WTC11 (cell line): ENCODE measurements around the gene MYO1H. TPM values are rescaled to one million over a fixed set of nuclear protein-coding genes. Genes with fewer than 3 reads are reported as not detected.

Experiments
- ATAC-seq: fragments of 200-7000 bp; cut with Tn5 transposase; 2 replicates; pipeline ENCODE4 v1.10.0; 2021; ENCODE audit warnings: mild to moderate bottlenecking, moderate library complexity
- CTCF ChIA-PET: fragments of 300-600 bp; sonication (Branson Sonifier 250); formaldehyde crosslinking; loops from one replicate; lab custom pipeline; 2021; ENCODE audit warnings: antibody characterized with exemption; lab: Charles Lee
- POLR2A ChIA-PET: fragments of 350-600 bp; sonication (Branson Sonifier 250); formaldehyde crosslinking; loops from one replicate; lab custom pipeline; 2021; ENCODE audit warnings: antibody characterized with exemption; lab: Charles Lee
- DNase-seq: peaks from one replicate; pipeline ENCODE4 v3.0.0; 2021; ENCODE audit warnings: low spot score
- H3K27ac Mint-ChIP-seq: 2 replicates; pipeline ENCODE4 v1.8.0; 2021; ENCODE audit warnings: mixed read lengths
- H3K27me3 Mint-ChIP-seq: 2 replicates; pipeline ENCODE4 v1.8.0; 2021; ENCODE audit warnings: low read depth, mild to moderate bottlenecking, moderate library complexity, mixed read lengths
- H3K36me3 Mint-ChIP-seq: 2 replicates; pipeline ENCODE4 v1.8.0; 2021; ENCODE audit warnings: mixed read lengths
- H3K4me1 Mint-ChIP-seq: 2 replicates; pipeline ENCODE4 v1.8.0; 2022; ENCODE audit warnings: mixed read lengths
- H3K4me3 Mint-ChIP-seq: 2 replicates; pipeline ENCODE4 v1.8.0; 2021; ENCODE audit warnings: mild to moderate bottlenecking, moderate library complexity, mixed read lengths
- H3K9me3 Mint-ChIP-seq: 2 replicates; pipeline ENCODE4 v1.8.0; 2021; ENCODE audit warnings: mixed read lengths
- CREM ChIP-seq: sonication (generic); formaldehyde crosslinking; IDR thresholded peaks from 2 replicates; pipeline ENCODE4 v1.8.1; 2022; ENCODE audit warnings: mild to moderate bottlenecking, missing genetic modification reagents, moderate library complexity
- ESRRA ChIP-seq: sonication (generic); formaldehyde crosslinking; IDR thresholded peaks from 2 replicates; pipeline ENCODE4 v1.8.1; 2022; ENCODE audit warnings: mild to moderate bottlenecking, missing genetic modification reagents, borderline replicate concordance
- ETV6 ChIP-seq: sonication (generic); formaldehyde crosslinking; IDR thresholded peaks from 2 replicates; pipeline ENCODE4 v1.8.1; 2022; ENCODE audit warnings: mild to moderate bottlenecking, missing genetic modification reagents
- GRHL2 ChIP-seq: fragments of 250-450 bp; sonication (Bioruptor Pico); IDR thresholded peaks from 2 replicates; pipeline ENCODE4 v1.8.0; 2022; ENCODE audit warnings: mild to moderate bottlenecking, moderate library complexity; ENCODE audit not compliant: insufficient replicate concordance, severe bottlenecking
- GTF2I ChIP-seq: fragments of 250-450 bp; sonication (Bioruptor Pico); conservative IDR thresholded peaks from 2 replicates; pipeline ENCODE4 v1.4.0; 2021; ENCODE audit warnings: mild to moderate bottlenecking
- HMGA2 ChIP-seq: fragments of 250-450 bp; sonication (Bioruptor Pico); IDR thresholded peaks from 2 replicates; pipeline ENCODE4 v1.4.0; 2021; ENCODE audit warnings: mild to moderate bottlenecking, moderate library complexity
- KAT7 ChIP-seq: sonication (generic); formaldehyde crosslinking; IDR thresholded peaks from 2 replicates; pipeline ENCODE4 v1.8.1; 2023; ENCODE audit warnings: missing genetic modification reagents, mild to moderate bottlenecking, borderline replicate concordance
- MXD4 ChIP-seq: fragments of 250-450 bp; sonication (Bioruptor Pico); IDR thresholded peaks from 2 replicates; pipeline ENCODE4 v1.8.0; 2021; ENCODE audit warnings: mild to moderate bottlenecking, moderate library complexity, borderline replicate concordance
- MYBL2 ChIP-seq: sonication (generic); formaldehyde crosslinking; IDR thresholded peaks from 2 replicates; pipeline ENCODE4 v1.8.1; 2023; ENCODE audit warnings: mild to moderate bottlenecking, moderate library complexity, missing genetic modification reagents
- NFYB ChIP-seq: sonication (generic); formaldehyde crosslinking; conservative IDR thresholded peaks from 2 replicates; pipeline ENCODE4 v1.8.0; 2022; ENCODE audit warnings: low read depth, missing genetic modification reagents
- NR2C2 ChIP-seq: sonication (generic); formaldehyde crosslinking; IDR thresholded peaks from 2 replicates; pipeline ENCODE4 v1.8.0; 2022; ENCODE audit warnings: mild to moderate bottlenecking, missing genetic modification reagents
- RORB ChIP-seq: fragments of 250-450 bp; sonication (Bioruptor Pico); IDR thresholded peaks from 2 replicates; pipeline ENCODE4 v1.9.0; 2021; ENCODE audit warnings: mild to moderate bottlenecking
- SMAD4 ChIP-seq: sonication (generic); formaldehyde crosslinking; IDR thresholded peaks from 2 replicates; pipeline ENCODE4 v1.8.0; 2022; ENCODE audit warnings: mild to moderate bottlenecking, missing genetic modification reagents
- SOX15 ChIP-seq: fragments of 250-450 bp; sonication (Bioruptor Pico); IDR thresholded peaks from 2 replicates; pipeline ENCODE4 v1.9.0; 2021; ENCODE audit warnings: mild to moderate bottlenecking
- SP1 ChIP-seq: sonication (generic); formaldehyde crosslinking; conservative IDR thresholded peaks from 2 replicates; pipeline ENCODE4 v1.8.1; 2022; ENCODE audit warnings: missing genetic modification reagents
- TCF7 ChIP-seq: sonication (generic); formaldehyde crosslinking; IDR thresholded peaks from 2 replicates; pipeline ENCODE4 v1.8.0; 2022; ENCODE audit warnings: mild to moderate bottlenecking, low read depth, missing genetic modification reagents, moderate library complexity
- TEAD1 ChIP-seq: sonication (generic); formaldehyde crosslinking; IDR thresholded peaks from 2 replicates; pipeline ENCODE4 v1.8.0; 2022; ENCODE audit warnings: mild to moderate bottlenecking, missing genetic modification reagents
- ZNF317 ChIP-seq: sonication (generic); formaldehyde crosslinking; IDR thresholded peaks from 2 replicates; pipeline ENCODE4 v1.8.1; 2023; ENCODE audit warnings: low read depth, mild to moderate bottlenecking, moderate library complexity, missing genetic modification reagents, borderline replicate concordance
- ZNF416 ChIP-seq: fragments of 250-450 bp; sonication (Bioruptor Pico); IDR thresholded peaks from 2 replicates; pipeline ENCODE4 v1.9.0; 2021; ENCODE audit warnings: mild to moderate bottlenecking, inconsistent platforms
- ZNF423 ChIP-seq: fragments of 250-450 bp; sonication (Bioruptor Pico); IDR thresholded peaks from 2 replicates; pipeline ENCODE4 v2.1.2; 2022; ENCODE audit warnings: mild to moderate bottlenecking, moderate library complexity
- total RNA-seq: library from RNA; stranded (reverse); gene quantifications from 3 replicates; pipeline ENCODE4 v1.2.3, GENCODE V29; 2021
- TF ChIP-seq, protein P1 (sequence below): fragments of 200-600 bp; IDR thresholded peaks from 2 replicates; pipeline ENCODE4 v1.8.0; 2022; ENCODE audit warnings: antibody characterized with exemption
- TF ChIP-seq, protein P2 (sequence below): fragments of 250-450 bp; sonication (Bioruptor Pico); conservative IDR thresholded peaks from 2 replicates; pipeline ENCODE4 v1.9.0; 2021; ENCODE audit warnings: mild to moderate bottlenecking
- TF ChIP-seq, protein P3 (sequence below): sonication (generic); formaldehyde crosslinking; IDR thresholded peaks from 2 replicates; pipeline ENCODE4 v1.8.1; 2023; ENCODE audit warnings: mild to moderate bottlenecking, missing genetic modification reagents, moderate library complexity
- TF ChIP-seq, protein P4 (sequence below): sonication (generic); formaldehyde crosslinking; IDR thresholded peaks from 2 replicates; pipeline ENCODE4 v1.8.1; 2022; ENCODE audit warnings: mild to moderate bottlenecking, moderate library complexity, missing genetic modification reagents
- TF ChIP-seq, protein P5 (sequence below): sonication (generic); formaldehyde crosslinking; IDR thresholded peaks from 2 replicates; pipeline ENCODE4 v1.8.0; 2022; ENCODE audit warnings: mild to moderate bottlenecking, missing genetic modification reagents
- TF ChIP-seq, protein P6 (sequence below): sonication (generic); formaldehyde crosslinking; IDR thresholded peaks from 2 replicates; pipeline ENCODE4 v1.8.1; 2022; ENCODE audit warnings: missing genetic modification reagents, borderline replicate concordance

Gene MYO1H
- total RNA-seq, 1 experiment from 2014 or later = 0.44 TPM

DNA sequence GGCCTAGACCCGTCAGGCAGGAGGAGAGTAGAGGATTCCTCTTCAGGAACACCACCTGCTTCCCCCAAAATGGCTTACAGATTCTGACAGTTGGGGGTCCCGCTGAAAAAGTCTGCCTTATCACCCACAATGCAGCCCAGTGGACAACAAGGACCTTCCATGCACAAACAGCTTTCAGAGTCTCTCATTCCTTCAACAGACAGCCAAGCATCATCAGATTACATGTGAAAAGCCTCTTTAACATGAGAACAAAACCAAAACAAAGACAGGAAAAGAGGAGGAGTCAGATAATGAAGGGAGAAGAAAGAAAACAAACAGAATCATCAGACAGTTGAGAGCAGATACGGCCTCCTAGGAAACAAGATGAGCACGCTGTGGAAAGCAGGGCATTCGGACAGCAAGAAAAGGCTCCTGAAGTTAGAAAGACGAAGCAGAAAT, 111.1 kb downstream of the MYO1H start (continued):
- TF ChIP-seq, protein P1, sequence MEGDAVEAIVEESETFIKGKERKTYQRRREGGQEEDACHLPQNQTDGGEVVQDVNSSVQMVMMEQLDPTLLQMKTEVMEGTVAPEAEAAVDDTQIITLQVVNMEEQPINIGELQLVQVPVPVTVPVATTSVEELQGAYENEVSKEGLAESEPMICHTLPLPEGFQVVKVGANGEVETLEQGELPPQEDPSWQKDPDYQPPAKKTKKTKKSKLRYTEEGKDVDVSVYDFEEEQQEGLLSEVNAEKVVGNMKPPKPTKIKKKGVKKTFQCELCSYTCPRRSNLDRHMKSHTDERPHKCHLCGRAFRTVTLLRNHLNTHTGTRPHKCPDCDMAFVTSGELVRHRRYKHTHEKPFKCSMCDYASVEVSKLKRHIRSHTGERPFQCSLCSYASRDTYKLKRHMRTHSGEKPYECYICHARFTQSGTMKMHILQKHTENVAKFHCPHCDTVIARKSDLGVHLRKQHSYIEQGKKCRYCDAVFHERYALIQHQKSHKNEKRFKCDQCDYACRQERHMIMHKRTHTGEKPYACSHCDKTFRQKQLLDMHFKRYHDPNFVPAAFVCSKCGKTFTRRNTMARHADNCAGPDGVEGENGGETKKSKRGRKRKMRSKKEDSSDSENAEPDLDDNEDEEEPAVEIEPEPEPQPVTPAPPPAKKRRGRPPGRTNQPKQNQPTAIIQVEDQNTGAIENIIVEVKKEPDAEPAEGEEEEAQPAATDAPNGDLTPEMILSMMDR = no peak
- TF ChIP-seq, protein P2, sequence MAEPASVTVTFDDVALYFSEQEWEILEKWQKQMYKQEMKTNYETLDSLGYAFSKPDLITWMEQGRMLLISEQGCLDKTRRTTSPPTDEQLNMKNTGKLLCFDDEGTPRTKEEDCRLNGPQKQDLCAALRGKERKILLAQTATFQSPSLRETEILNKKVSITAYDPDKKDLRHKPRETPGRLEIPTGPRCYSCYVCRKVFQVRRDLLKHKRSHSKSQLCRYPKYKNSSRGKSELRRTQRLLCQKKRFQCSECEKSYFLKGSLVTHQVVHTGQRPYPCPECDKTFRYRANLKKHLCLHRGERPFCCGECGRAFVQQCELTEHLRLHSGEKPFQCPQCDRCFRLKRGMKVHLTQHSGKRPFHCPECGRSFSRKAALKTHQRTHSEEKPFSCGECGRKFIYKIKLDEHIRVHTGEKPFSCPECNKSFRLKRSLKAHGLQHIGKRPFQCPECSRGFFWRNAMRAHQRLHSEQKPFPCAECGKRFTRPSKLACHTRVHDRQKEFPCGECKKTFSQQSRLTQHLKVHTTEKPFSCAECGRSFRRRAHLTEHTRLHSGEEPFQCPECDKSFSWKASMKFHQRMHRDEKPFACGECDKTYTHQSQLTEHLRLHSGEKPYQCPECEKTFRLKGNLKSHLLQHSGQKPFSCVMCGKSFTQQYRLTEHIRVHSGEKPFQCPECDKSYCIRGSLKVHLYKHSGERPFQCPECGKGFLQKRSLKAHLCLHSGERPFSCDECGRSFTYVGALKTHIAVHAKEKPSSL = no peak
- TF ChIP-seq NR2C2 (CRISPR knock-in tag) (no peak), MXD4 (CRISPR knock-in tag) (no peak), ZNF416 (CRISPR knock-in tag) (no peak), TEAD1 (0 out of 2 replicates have a peak, but pooled peaks have one; percentile 25), TCF7 (CRISPR knock-in tag) (no peak), RORB (CRISPR knock-in tag) (no peak), NFYB (CRISPR knock-in tag) (no peak)
- TF ChIP-seq, protein P3, sequence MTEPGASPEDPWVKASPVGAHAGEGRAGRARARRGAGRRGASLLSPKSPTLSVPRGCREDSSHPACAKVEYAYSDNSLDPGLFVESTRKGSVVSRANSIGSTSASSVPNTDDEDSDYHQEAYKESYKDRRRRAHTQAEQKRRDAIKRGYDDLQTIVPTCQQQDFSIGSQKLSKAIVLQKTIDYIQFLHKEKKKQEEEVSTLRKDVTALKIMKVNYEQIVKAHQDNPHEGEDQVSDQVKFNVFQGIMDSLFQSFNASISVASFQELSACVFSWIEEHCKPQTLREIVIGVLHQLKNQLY (CRISPR knock-in tag) = no peak
- TF ChIP-seq, all 79 proteins: peak for 6

DNA sequence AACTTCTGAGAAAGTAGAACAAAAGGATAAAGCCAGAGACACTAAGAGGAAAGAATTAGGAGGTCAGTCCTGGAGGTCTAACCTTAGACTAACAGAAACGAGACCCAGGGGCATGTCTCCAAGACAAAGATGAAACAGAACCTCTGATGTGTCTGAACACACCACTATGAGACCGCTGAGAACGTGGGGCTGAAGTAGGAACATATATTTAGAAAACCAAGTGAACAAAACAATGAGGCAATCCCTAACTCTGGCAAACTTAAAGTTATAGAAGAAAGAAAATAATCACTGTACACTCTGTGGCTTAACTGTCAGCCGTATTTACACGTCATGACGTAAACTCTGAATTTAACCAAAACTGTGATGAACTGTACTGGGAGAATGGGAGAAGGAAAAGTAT, 111.5 kb downstream of the MYO1H start:
- TF ChIP-seq, protein P3 (CRISPR knock-in tag) = no peak
- TF ChIP-seq ZNF317 (CRISPR knock-in tag) (no peak), ETV6 (CRISPR knock-in tag) (no peak), SMAD4 (CRISPR knock-in tag) (no peak), SP1 (CRISPR knock-in tag) (no peak), ESRRA (CRISPR knock-in tag) (no peak), SOX15 (CRISPR knock-in tag) (no peak), GRHL2 (CRISPR knock-in tag) (no peak), KAT7 (CRISPR knock-in tag) (no peak), ZNF423 (no peak), HMGA2 (CRISPR knock-in tag) (no peak), GTF2I (CRISPR knock-in tag) (no peak), MYBL2 (CRISPR knock-in tag) (no peak), CREM (CRISPR knock-in tag) (no peak)
- TF ChIP-seq, protein P4, sequence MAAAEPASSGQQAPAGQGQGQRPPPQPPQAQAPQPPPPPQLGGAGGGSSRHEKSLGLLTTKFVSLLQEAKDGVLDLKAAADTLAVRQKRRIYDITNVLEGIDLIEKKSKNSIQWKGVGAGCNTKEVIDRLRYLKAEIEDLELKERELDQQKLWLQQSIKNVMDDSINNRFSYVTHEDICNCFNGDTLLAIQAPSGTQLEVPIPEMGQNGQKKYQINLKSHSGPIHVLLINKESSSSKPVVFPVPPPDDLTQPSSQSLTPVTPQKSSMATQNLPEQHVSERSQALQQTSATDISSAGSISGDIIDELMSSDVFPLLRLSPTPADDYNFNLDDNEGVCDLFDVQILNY = no peak
- TF ChIP-seq, protein P5, sequence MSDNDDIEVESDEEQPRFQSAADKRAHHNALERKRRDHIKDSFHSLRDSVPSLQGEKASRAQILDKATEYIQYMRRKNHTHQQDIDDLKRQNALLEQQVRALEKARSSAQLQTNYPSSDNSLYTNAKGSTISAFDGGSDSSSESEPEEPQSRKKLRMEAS (CRISPR knock-in tag) = no peak
- TF ChIP-seq, protein P6, sequence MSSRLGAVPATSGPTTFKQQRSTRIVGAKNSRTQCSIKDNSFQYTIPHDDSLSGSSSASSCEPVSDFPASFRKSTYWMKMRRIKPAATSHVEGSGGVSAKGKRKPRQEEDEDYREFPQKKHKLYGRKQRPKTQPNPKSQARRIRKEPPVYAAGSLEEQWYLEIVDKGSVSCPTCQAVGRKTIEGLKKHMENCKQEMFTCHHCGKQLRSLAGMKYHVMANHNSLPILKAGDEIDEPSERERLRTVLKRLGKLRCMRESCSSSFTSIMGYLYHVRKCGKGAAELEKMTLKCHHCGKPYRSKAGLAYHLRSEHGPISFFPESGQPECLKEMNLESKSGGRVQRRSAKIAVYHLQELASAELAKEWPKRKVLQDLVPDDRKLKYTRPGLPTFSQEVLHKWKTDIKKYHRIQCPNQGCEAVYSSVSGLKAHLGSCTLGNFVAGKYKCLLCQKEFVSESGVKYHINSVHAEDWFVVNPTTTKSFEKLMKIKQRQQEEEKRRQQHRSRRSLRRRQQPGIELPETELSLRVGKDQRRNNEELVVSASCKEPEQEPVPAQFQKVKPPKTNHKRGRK = no peak
- ChIA-PET POLR2A (interaction anchor here (1.0 to 2.0 kb wide), 2 partner anchors 17 to 25 kb away, joined by 3 to 14 read pairs; partner anchors contain the start of genes KCTD10 and UBE3B), CTCF (interaction anchor here (2.0 to 2.7 kb wide), 3 partner anchors 18 to 31 kb away, joined by 8 to 34 read pairs (median 24); partner anchors contain the start of genes KCTD10 and UBE3B)
- no peak for DNase-seq
- Mint-ChIP-seq H3K4me1 (peaks cover 74% of the 10 kb centered on the region), H3K9me3 (no peaks in the 10 kb centered on the region), H3K36me3 (peaks cover 33% of the 10 kb centered on the region), H3K27ac (peak overlapping the region; percentile 99), H3K4me3 (peak overlapping the region; percentile 51), H3K27me3 (no peaks in the 10 kb centered on the region)
- ATAC-seq = peak; percentile 1; the same call in 1 of the 2 replicates
